Fibroblast of villous mesenchyme (primary cell): Measurements from ENCODE around the gene ITPA. TPM values are rescaled to one million over a fixed set of nuclear protein-coding genes. Genes with fewer than 3 reads are reported as not detected.

ENCODE experiments used
- DNase-seq: peaks from one replicate; pipeline ENCODE4 v3.0.0-alpha.2; 2010; ENCODE audit warnings: low read depth
- H3K4me3 ChIP-seq: 2 replicates; pipeline ENCODE4 v1.5.1; 2011; ENCODE audit warnings: low read depth, mild to moderate bottlenecking, low read length
- CTCF ChIP-seq: IDR thresholded peaks from 2 replicates; pipeline ENCODE4 v1.5.1; 2012; ENCODE audit warnings: low read depth, mild to moderate bottlenecking, low read length; ENCODE audit not compliant: insufficient read depth
- total RNA-seq: library from RNA; depleted of rRNA; stranded (reverse); fragments of >200 nt; gene quantifications from 2 replicates; pipeline ENCODE4 v1.2.3, GENCODE V29; 2012

The ITPA gene
- total RNA-seq, 1 donor = 29.8 TPM

- TF ChIP-seq CTCF = no peak
- H3K4me3 ChIP-seq = no peak overlapping the region
- DNase-seq = no peak
Measured at GRCh38 chr20:3244613-3245012, 35.3 kb downstream of the ITPA start.

DNA sequence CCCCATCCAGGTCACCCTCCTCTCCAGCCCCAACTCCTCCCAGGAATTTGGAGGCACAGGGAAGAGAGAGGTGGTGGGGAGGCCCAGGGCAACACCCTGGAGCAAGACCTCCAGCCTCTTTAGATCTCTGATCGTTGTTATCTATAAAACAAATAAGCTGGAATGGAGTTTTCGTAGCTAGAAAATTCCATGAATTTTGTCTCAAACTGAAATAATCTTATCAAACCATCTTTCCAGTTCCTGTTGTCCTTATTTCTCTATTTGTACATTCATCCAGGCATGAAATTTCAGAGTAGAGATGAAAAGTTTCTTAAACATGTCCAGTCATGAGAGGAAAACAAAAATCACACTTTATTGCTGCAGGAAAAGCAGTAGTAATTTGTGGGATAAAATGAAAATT, 35.9 kb downstream of the ITPA start:
- no peak for TF ChIP-seq CTCF
- DNase-seq = no peak
- H3K4me3 ChIP-seq = no peak overlapping the region

DNA sequence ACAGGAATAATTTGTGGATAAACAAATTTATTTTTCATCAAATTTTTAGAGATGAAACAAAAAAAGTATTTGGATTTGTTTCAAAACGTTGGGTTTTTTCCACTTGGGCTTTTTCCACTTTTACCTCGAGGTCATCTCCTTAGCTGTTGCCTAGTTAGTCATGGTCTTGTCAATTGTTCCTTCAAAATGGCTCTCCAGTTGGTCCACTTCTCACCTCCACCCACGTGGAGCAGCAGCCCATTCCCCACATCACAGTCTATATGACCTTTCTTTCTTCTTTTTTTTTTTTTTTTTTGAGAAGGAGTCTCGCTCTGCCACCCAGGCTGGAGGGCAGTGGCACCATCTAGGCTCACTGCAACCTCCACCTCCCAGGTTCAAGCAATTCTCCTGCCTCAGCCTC, 36.4 kb downstream of the ITPA start:
- no peak overlapping the region for H3K4me3 ChIP-seq
- DNase-seq = no peak
- TF ChIP-seq CTCF = no peak

GRCh38 chr20:3246682-3247081, 37.4 kb downstream of the ITPA start:
- DNase-seq = no peak
- H3K4me3 ChIP-seq = no peak overlapping the region
- TF ChIP-seq CTCF = no peak

- H3K4me3 ChIP-seq = no peak overlapping the region
Measured at GRCh38 chr20:3247638-3248037, 38.3 kb downstream of the ITPA start.

GRCh38 chr20:3248167-3248992, 39.1 kb downstream of the ITPA start:
- TF ChIP-seq CTCF = no peak
- peak overlapping the region; percentile 42 for H3K4me3 ChIP-seq
- peak; percentile 39 for DNase-seq

More at GRCh38 chr20:3247638-3248037, 38.3 kb downstream of the ITPA start:
- no peak for DNase-seq
- TF ChIP-seq CTCF = no peak

DNA sequence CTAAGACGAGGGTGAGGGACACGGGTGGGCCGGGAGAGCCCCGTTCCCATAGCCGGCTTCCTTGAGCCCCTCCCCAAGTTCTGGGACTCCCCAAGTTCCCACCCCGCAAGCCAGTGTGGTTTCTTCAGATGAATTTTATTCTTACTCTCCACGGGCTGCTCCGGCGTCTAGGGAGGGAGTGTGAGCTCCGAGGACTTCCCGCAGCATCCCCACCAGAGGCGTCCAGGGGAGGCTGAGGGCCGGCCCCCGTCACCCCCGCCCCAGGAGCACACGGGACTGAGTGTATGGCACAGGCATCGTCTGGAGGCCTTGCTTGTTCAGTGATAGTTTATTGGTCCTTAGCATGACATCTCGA, 39.7 kb downstream of the ITPA start:
- no peak for DNase-seq
- H3K4me3 ChIP-seq = peak overlapping the region; percentile 42
- no peak for TF ChIP-seq CTCF
